ENCODE measurements around the gene GRIK5. TPM values are rescaled to one million over a fixed set of nuclear protein-coding genes. Genes with fewer than 3 reads are reported as not detected.

The GRIK5 gene
- polyA plus RNA-seq, 1 donor (not counting 4 experiments of a cell fraction or from before 2014, with no cell fraction given), result 0.17 TPM

GRCh38 chr19:42032431-42032830 is 37.6 kb downstream of the GRIK5 start:
- no peaks in the 10 kb centered on the region for H3K27me3 ChIP-seq (ENCODE audit: control insufficient read depth, extremely low read depth, insufficient read depth, low read length)
- no peaks in the 10 kb centered on the region for H3K79me2 ChIP-seq (ENCODE audit: control insufficient read depth, insufficient read depth, low read length)
- H3K36me3 ChIP-seq (ENCODE audit: control insufficient read depth in 2 of 2, extremely low read depth in 1 of 2, insufficient read depth in 2 of 2, low read length in 2 of 2), result no peaks in the 10 kb centered on the region
- no peak overlapping the region for H3K4me3 ChIP-seq (ENCODE audit: control insufficient read depth in 2 of 3, extremely low read depth in 1 of 3, insufficient read depth in 2 of 3, low read depth in 1 of 3, low read length in 3 of 3)
- TF ChIP-seq EZH2 (IDR thresholded peaks at IDR 0.05; ENCODE audit: low read length) (no peak), CTCF (optimal IDR thresholded peaks at IDR 0.05 in 1 of 3, IDR thresholded peaks at IDR 0.05 in 1 of 3, conservative IDR thresholded peaks at IDR 0.05 in 1 of 3; ENCODE audit: extremely low read depth in 1 of 3, insufficient read depth in 2 of 3, low read length in 3 of 3) (no peak)
- no peaks in the 10 kb centered on the region for H3K9me1 ChIP-seq (ENCODE audit: control insufficient read depth, extremely low read depth, insufficient read depth, low read length)
- peaks cover 5% of the 10 kb centered on the region for H3K4me1 ChIP-seq (ENCODE audit: control insufficient read depth, extremely low read depth, insufficient read depth, low read length)
- DNase-seq (ENCODE audit: low read depth, low spot score) (no peak), FAIRE-seq (no peak)
- dilution Hi-C loops (cut with MboI; ENCODE audit: extremely low pct_ligation_motif_present, low sequenced_read_pairs), result no loop called here
- no peak overlapping the region for H3K4me2 ChIP-seq (ENCODE audit: control insufficient read depth, extremely low read depth, insufficient read depth, low read depth, low read length)
- H3K9me3 ChIP-seq (ENCODE audit: control insufficient read depth, low read depth, low read length), result no peaks in the 10 kb centered on the region
- H3K9ac ChIP-seq (ENCODE audit: control insufficient read depth, extremely low read depth, insufficient read depth, low read length), result no peak overlapping the region
- H2AFZ ChIP-seq (ENCODE audit: control insufficient read depth, low read length), result no peak overlapping the region
- no peaks in the 10 kb centered on the region for H4K20me1 ChIP-seq (ENCODE audit: control insufficient read depth, extremely low read depth, insufficient read depth, low read length)
- no peak overlapping the region for H3K27ac ChIP-seq (ENCODE audit: control insufficient read depth, insufficient read depth, low read length)

- dilution Hi-C loops (cut with MboI; ENCODE audit: extremely low pct_ligation_motif_present, low sequenced_read_pairs), result no loop called here
- Histone ChIP-seq H3K9me1 (ENCODE audit: control insufficient read depth, extremely low read depth, insufficient read depth, low read length) (no peaks in the 10 kb centered on the region), H3K9ac (ENCODE audit: control insufficient read depth, extremely low read depth, insufficient read depth, low read length) (no peak overlapping the region), H3K4me3 (ENCODE audit: control insufficient read depth in 2 of 3, extremely low read depth in 1 of 3, insufficient read depth in 2 of 3, low read depth in 1 of 3, low read length in 3 of 3) (no peak overlapping the region), H3K36me3 (ENCODE audit: control insufficient read depth in 2 of 2, extremely low read depth in 1 of 2, insufficient read depth in 2 of 2, low read length in 2 of 2) (no peaks in the 10 kb centered on the region), H3K79me2 (ENCODE audit: control insufficient read depth, insufficient read depth, low read length) (no peaks in the 10 kb centered on the region), H3K4me2 (ENCODE audit: control insufficient read depth, extremely low read depth, insufficient read depth, low read depth, low read length) (no peak overlapping the region), H3K27me3 (ENCODE audit: control insufficient read depth, extremely low read depth, insufficient read depth, low read length) (no peaks in the 10 kb centered on the region), H3K9me3 (ENCODE audit: control insufficient read depth, low read depth, low read length) (no peaks in the 10 kb centered on the region), H2AFZ (ENCODE audit: control insufficient read depth, low read length) (no peak overlapping the region), H3K4me1 (ENCODE audit: control insufficient read depth, extremely low read depth, insufficient read depth, low read length) (peaks cover 5% of the 10 kb centered on the region), H4K20me1 (ENCODE audit: control insufficient read depth, extremely low read depth, insufficient read depth, low read length) (no peaks in the 10 kb centered on the region), H3K27ac (ENCODE audit: control insufficient read depth, insufficient read depth, low read length) (no peak overlapping the region)
- TF ChIP-seq EZH2 (IDR thresholded peaks at IDR 0.05; ENCODE audit: low read length) (no peak), CTCF (optimal IDR thresholded peaks at IDR 0.05 in 1 of 3, IDR thresholded peaks at IDR 0.05 in 1 of 3, conservative IDR thresholded peaks at IDR 0.05 in 1 of 3; ENCODE audit: extremely low read depth in 1 of 3, insufficient read depth in 2 of 3, low read length in 3 of 3) (no peak)
- no peak for FAIRE-seq
- no peak for DNase-seq (ENCODE audit: low read depth, low spot score)
Observed at GRCh38 chr19:42030645-42031440, 39.2 kb downstream of the GRIK5 start.
